H9 (cell line): ENCODE data around the gene SPCS2. TPM values are rescaled to one million over a fixed set of nuclear protein-coding genes. Genes with fewer than 3 reads are reported as not detected.

Experiments
- DNase-seq: peaks from one replicate; pipeline ENCODE4 v3.0.0-alpha.2; 2017
- H2AFZ ChIP-seq: one replicate; pipeline ENCODE4 v1.6.1; 2013; ENCODE audit warnings: mild to moderate bottlenecking, low read length, control low read depth, moderate library complexity
- H2AK5ac ChIP-seq: 2 replicates; pipeline ENCODE4 v1.6.1; 2013; ENCODE audit warnings: low read length, control low read depth, mixed read lengths; ENCODE audit not compliant: insufficient read length
- H2BK120ac ChIP-seq: one replicate; pipeline ENCODE4 v1.6.1; 2013; ENCODE audit warnings: low read depth, mild to moderate bottlenecking, low read length, control low read depth, inconsistent platforms; ENCODE audit not compliant: poor library complexity, severe bottlenecking
- H2BK12ac ChIP-seq: 2 replicates; pipeline ENCODE4 v1.6.1; 2013; ENCODE audit warnings: low read length, control low read depth, mixed read lengths, low read depth; ENCODE audit not compliant: insufficient read length
- H2BK15ac ChIP-seq: 2 replicates; pipeline ENCODE4 v1.6.1; 2013; ENCODE audit warnings: low read depth, low read length, control low read depth
- H2BK20ac ChIP-seq: one replicate; pipeline ENCODE4 v1.6.1; 2013; ENCODE audit warnings: low read depth, mild to moderate bottlenecking, low read length, control low read depth, inconsistent platforms; ENCODE audit not compliant: poor library complexity, severe bottlenecking
- H2BK5ac ChIP-seq: 2 replicates; pipeline ENCODE4 v1.6.1; 2013; ENCODE audit warnings: low read length, control low read depth, mixed read lengths; ENCODE audit not compliant: insufficient read length
- H3K14ac ChIP-seq: 2 replicates; pipeline ENCODE4 v1.6.1; 2013; ENCODE audit warnings: low read length, control low read depth; ENCODE audit not compliant: insufficient read depth
- H3K18ac ChIP-seq: 2 replicates; pipeline ENCODE4 v1.6.1; 2013; ENCODE audit warnings: low read depth, mild to moderate bottlenecking, mixed read lengths, low read length, control low read depth; ENCODE audit not compliant: insufficient read length
- H3K23ac ChIP-seq: 2 replicates; pipeline ENCODE4 v1.6.1; 2013; ENCODE audit warnings: low read length, control low read depth, mixed read lengths, low read depth; ENCODE audit not compliant: insufficient read length
- H3K23me2 ChIP-seq: 2 replicates; pipeline ENCODE4 v1.6.1; 2013; ENCODE audit warnings: low read depth, mild to moderate bottlenecking, mixed read lengths, low read length, control low read depth; ENCODE audit not compliant: insufficient read length, poor library complexity, severe bottlenecking
- H3K27ac ChIP-seq: 2 replicates; pipeline ENCODE4 v1.5.1; 2013; ENCODE audit warnings: low read length, control low read depth, mixed read lengths, low read depth; ENCODE audit not compliant: insufficient read length
- H3K27me3 ChIP-seq: 2 replicates; pipeline ENCODE4 v1.6.1; 2013; ENCODE audit warnings: low read length, control low read depth, inconsistent platforms; ENCODE audit not compliant: insufficient read depth
- H3K4ac ChIP-seq: 2 replicates; pipeline ENCODE4 v1.6.1; 2013; ENCODE audit warnings: low read depth, mild to moderate bottlenecking, control low read depth, inconsistent platforms, low read length, moderate library complexity
- H3K4me1 ChIP-seq: 2 replicates; pipeline ENCODE4 v1.6.1; 2013; ENCODE audit warnings: low read length, control low read depth, inconsistent platforms; ENCODE audit not compliant: insufficient read depth
- H3K4me2 ChIP-seq: 2 replicates; pipeline ENCODE4 v1.6.1; 2013; ENCODE audit warnings: low read length, control low read depth, mixed read lengths; ENCODE audit not compliant: insufficient read length, insufficient read depth
- H3K56ac ChIP-seq: 2 replicates; pipeline ENCODE4 v1.6.1; 2013; ENCODE audit warnings: low read depth, mild to moderate bottlenecking, mixed read lengths, low read length, control low read depth; ENCODE audit not compliant: insufficient read length
- H3K79me1 ChIP-seq: 2 replicates; pipeline ENCODE4 v1.6.1; 2013; ENCODE audit warnings: low read depth, mild to moderate bottlenecking, moderate library complexity, low read length, control low read depth, inconsistent platforms; ENCODE audit not compliant: insufficient read depth, poor library complexity, severe bottlenecking
- H3K79me2 ChIP-seq: 2 replicates; pipeline ENCODE4 v1.6.1; 2013; ENCODE audit warnings: low read length, control low read depth, inconsistent platforms; ENCODE audit not compliant: insufficient read depth
- H3K9ac ChIP-seq: 2 replicates; pipeline ENCODE4 v1.6.1; 2013; ENCODE audit warnings: low read length, control low read depth, mixed read lengths; ENCODE audit not compliant: insufficient read length; ENCODE audit errors: extremely low read depth
- H3K9me3 ChIP-seq: one replicate; pipeline ENCODE4 v1.6.1; 2013; ENCODE audit warnings: low read depth, low read length, inconsistent platforms; ENCODE audit not compliant: control insufficient read depth
- H3T11ph ChIP-seq: one replicate; pipeline ENCODE4 v1.6.1; 2013; ENCODE audit warnings: mild to moderate bottlenecking, low read length, control low read depth, inconsistent platforms
- H4K20me1 ChIP-seq: one replicate; pipeline ENCODE4 v1.6.1; 2013; ENCODE audit not compliant: control insufficient read depth, insufficient read length, insufficient read depth
- H4K5ac ChIP-seq: 2 replicates; pipeline ENCODE4 v1.6.1; 2013; ENCODE audit warnings: low read depth, mild to moderate bottlenecking, mixed read lengths, low read length, control low read depth; ENCODE audit not compliant: insufficient read length
- H4K8ac ChIP-seq: replicated peaks from 2 replicates; pipeline ENCODE4 v1.6.1; 2013; ENCODE audit warnings: low read length, control low read depth, mixed read lengths, low read depth; ENCODE audit not compliant: insufficient read length
- H4K91ac ChIP-seq: 2 replicates; pipeline ENCODE4 v1.6.1; 2013; ENCODE audit warnings: low read depth, mild to moderate bottlenecking, moderate library complexity, mixed read lengths, low read length, control low read depth; ENCODE audit not compliant: insufficient read length
- H3K27ac Mint-ChIP-seq, 3 experiments: 2 replicates in 2 of 3; 3 replicates in 1 of 3; pipeline ENCODE4 v1.8.0; 2020 to 2021; ENCODE audit warnings: mixed read lengths in 3 of 3, mild to moderate bottlenecking in 1 of 3, moderate library complexity in 1 of 3
- H3K27me3 Mint-ChIP-seq: 2 replicates; pipeline ENCODE4 v1.8.0; 2021; ENCODE audit warnings: low read depth, mild to moderate bottlenecking, moderate library complexity, mixed read lengths
- H3K36me3 Mint-ChIP-seq, 3 experiments: 2 replicates in 2 of 3; 3 replicates in 1 of 3; pipeline ENCODE4 v1.8.0; 2020 to 2021; ENCODE audit warnings: low read depth in 3 of 3, mixed read lengths in 3 of 3; ENCODE audit not compliant: insufficient read depth in 1 of 3
- H3K4me1 Mint-ChIP-seq, 2 experiments: 2 replicates each; pipeline ENCODE4 v1.8.0; 2020; ENCODE audit warnings: mixed read lengths in 2 of 2
- H3K4me3 Mint-ChIP-seq, 2 experiments: 2 replicates in 1 of 2; 3 replicates in 1 of 2; pipeline ENCODE4 v1.8.0; 2020 to 2021; ENCODE audit warnings: mild to moderate bottlenecking in 2 of 2, mixed read lengths in 2 of 2, moderate library complexity in 1 of 2
- H3K9me3 Mint-ChIP-seq, 2 experiments: 2 replicates in 1 of 2; 3 replicates in 1 of 2; pipeline ENCODE4 v1.8.0; 2020; ENCODE audit warnings: mild to moderate bottlenecking in 2 of 2, mixed read lengths in 2 of 2, moderate library complexity in 1 of 2
- WGBS: extraction: QIAGEN DNeasy Blood & Tissue Kit; methylation state at CpG from one replicate; pipeline ENCODE4 v1.1.7; 2013; ENCODE audit warnings: missing lambda C conversion rate, low lambda C conversion rate, mixed read lengths; ENCODE audit not compliant: insufficient read length; ENCODE audit errors: extremely low coverage; 5-methylcytosine and 5-hydroxymethylcytosine counted together
- total RNA-seq: library from RNA; stranded (reverse); gene quantifications from 2 replicates; pipeline ENCODE4 v1.2.1, GENCODE V29; 2021
- TF ChIP-seq, protein P1 (sequence below): fragments of 200-600 bp; sonication (generic); conservative IDR thresholded peaks from 3 replicates; pipeline ENCODE4 v1.8.0; 2021; ENCODE audit warnings: antibody characterized with exemption, mild to moderate bottlenecking

Gene SPCS2
- total RNA-seq, 1 experiment from 2014 or later, result 144 TPM

DNA sequence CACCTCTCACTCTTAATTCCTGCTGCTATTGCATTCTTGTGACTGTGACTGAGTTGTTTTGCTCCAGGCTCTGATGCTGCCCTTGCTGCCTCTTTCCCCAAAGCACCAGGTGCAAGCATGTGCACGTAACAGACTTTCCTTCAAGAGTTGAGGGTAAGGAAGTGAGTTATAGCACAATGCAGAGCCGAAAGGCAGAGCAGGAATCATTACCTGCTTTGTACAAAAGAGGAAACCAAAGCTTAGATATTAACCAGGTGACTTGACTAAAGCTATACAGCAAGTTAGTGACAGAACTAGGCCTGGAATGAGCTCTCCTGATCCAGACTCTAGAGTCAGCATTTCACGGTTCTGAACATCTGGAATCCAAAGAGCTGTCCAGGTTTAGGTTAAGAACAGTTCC, 73.2 kb downstream of the SPCS2 start:
- no peaks in the 10 kb centered on the region for H4K20me1 ChIP-seq
- H2AFZ ChIP-seq, result no peak overlapping the region
- WGBS, result no CpG with 5 or more reads among the region's 3 CpGs
- TF ChIP-seq, protein P1, sequence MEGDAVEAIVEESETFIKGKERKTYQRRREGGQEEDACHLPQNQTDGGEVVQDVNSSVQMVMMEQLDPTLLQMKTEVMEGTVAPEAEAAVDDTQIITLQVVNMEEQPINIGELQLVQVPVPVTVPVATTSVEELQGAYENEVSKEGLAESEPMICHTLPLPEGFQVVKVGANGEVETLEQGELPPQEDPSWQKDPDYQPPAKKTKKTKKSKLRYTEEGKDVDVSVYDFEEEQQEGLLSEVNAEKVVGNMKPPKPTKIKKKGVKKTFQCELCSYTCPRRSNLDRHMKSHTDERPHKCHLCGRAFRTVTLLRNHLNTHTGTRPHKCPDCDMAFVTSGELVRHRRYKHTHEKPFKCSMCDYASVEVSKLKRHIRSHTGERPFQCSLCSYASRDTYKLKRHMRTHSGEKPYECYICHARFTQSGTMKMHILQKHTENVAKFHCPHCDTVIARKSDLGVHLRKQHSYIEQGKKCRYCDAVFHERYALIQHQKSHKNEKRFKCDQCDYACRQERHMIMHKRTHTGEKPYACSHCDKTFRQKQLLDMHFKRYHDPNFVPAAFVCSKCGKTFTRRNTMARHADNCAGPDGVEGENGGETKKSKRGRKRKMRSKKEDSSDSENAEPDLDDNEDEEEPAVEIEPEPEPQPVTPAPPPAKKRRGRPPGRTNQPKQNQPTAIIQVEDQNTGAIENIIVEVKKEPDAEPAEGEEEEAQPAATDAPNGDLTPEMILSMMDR, result no peak
- no peak overlapping the region for H3K23ac ChIP-seq
- H3K4me1 Mint-ChIP-seq, result peaks cover 0 to 3% of the 10 kb centered on the region in 2 experiments; a peak in 1 of 4 replicates
- H3K36me3 Mint-ChIP-seq, result peaks cover 14 to 26% (median 24%) of the 10 kb centered on the region in 3 experiments
- no peak overlapping the region for H3K18ac ChIP-seq
- H3K4me3 Mint-ChIP-seq, result no peak overlapping the region
- H4K8ac ChIP-seq, result no peak overlapping the region
- no peak overlapping the region for H3K14ac ChIP-seq
- no peak overlapping the region for H3K27ac ChIP-seq
- H2BK5ac ChIP-seq, result no peak overlapping the region
- H3K9me3 ChIP-seq, result peaks cover 4% of the 10 kb centered on the region
- no peaks in the 10 kb centered on the region for H3K79me2 ChIP-seq
- H3K4me2 ChIP-seq, result no peak overlapping the region
- H3K9me3 Mint-ChIP-seq, result peaks cover 24 to 31% of the 10 kb centered on the region in 2 experiments
- H2BK20ac ChIP-seq, result no peak overlapping the region
- H2BK120ac ChIP-seq, result no peak overlapping the region
- H3K27me3 ChIP-seq, result no peaks in the 10 kb centered on the region
- H3K4me1 ChIP-seq, result no peaks in the 10 kb centered on the region
- DNase-seq, result no peak
- no peak overlapping the region for H3K9ac ChIP-seq
- H2AK5ac ChIP-seq, result no peak overlapping the region
- no peak overlapping the region for H3K4ac ChIP-seq
- H3K79me1 ChIP-seq, result no peaks in the 10 kb centered on the region
- H4K5ac ChIP-seq, result no peak overlapping the region
- H2BK15ac ChIP-seq, result no peak overlapping the region
- H2BK12ac ChIP-seq, result no peak overlapping the region
- no peak overlapping the region for H3K56ac ChIP-seq
- no peak overlapping the region for H3K27ac Mint-ChIP-seq
- H3K23me2 ChIP-seq, result no peaks in the 10 kb centered on the region
- no peaks in the 10 kb centered on the region; the same call in 1 of the 2 replicates for H3K27me3 Mint-ChIP-seq
- H4K91ac ChIP-seq, result no peak overlapping the region
- H3T11ph ChIP-seq, result no peak overlapping the region
